GM19025 (cell line): Measurements from ENCODE around the gene PTPRN2.

Experiments
- ATAC-seq: cut with Tn5 transposase; IDR thresholded peaks from one replicate; pipeline ENCODE4 v1.9.1; 2021; ENCODE audit warnings: mild to moderate bottlenecking, low read depth, moderate library complexity; ENCODE audit not compliant: unreplicated experiment

The PTPRN2 gene

GRCh38 chr7:157969995-157970394 is 617.6 kb downstream of the PTPRN2 start:
- ATAC-seq = no peak

- no peak for ATAC-seq
Observed at GRCh38 chr7:157966490-157966889, 621.1 kb downstream of the PTPRN2 start.

GRCh38 chr7:157964521-157964920 is 623.1 kb downstream of the PTPRN2 start:
- no peak for ATAC-seq

DNA sequence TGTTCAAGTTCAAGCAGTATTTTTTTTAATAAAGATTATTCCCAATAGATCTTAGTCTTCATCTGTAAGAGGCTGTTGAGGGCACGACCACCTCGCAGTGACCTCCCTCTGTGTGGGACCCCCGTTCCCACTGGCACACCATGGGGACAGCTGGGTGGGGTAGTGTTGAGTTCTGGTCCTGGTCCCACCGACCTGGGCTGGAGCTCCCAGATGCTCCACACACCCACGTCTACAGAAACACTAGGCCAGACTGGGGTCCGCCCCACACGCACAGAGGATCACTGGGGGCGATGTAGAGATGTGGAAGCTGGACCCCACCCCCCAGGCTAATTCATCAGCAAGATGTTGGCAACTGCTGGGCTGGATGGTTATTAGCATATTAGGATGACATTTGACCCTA is 623.6 kb downstream of the PTPRN2 start:
- ATAC-seq = no peak

DNA sequence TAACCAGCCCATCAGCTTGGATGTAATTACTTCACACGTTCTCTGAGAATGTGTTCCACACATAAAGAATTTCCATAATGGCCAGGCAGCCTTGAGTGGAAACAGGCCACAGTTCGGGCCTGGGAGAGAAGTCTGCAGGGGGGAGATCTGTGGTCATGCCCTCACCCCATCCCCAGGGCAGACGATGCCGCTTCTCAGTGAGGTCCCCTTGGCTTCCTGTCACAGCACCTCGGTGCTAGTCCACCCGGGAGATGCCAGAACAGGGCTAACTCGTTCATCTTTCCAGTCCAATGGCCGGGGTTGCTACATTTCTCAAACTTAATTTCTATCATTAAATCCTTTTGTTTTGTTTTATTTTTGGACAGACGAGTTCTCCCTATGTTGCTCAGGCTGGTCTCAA is 624.1 kb downstream of the PTPRN2 start:
- ATAC-seq = no peak

- ATAC-seq = no peak
Observed at GRCh38 chr7:157962458-157963306, 624.9 kb downstream of the PTPRN2 start.

DNA sequence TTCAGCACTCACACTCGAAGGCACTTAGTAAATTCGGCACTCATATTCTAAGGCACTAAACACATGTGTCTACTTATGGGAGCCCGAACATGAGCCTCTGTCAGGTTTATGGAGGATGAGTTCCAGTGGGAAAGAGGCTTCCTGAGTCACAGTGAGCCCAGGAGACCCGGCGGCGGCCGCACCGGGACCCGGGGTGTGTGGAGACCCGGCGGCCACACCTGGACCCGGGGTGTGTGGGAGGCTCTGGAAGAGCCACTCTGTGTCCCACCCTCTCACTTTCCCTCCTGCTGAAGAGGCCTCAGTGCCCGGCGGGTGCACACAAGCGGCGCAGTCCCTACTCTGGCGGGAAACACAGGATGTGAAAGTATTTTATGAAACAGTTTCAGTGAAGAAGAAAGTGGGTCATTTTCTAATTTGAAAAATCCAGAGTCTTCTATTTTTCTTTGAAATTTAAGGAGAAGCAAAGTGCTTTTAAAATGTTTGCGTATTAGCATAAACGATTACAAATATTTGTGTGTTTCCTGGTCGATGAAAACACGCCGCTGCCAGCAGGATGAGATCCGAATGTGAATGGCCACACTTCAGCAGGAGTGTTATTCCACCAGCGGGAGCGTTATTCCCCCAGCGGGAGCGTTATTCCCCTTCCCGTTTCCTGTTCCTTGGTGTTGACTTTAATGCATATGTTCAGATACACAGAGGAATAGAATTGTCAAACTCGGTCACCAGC is 625.7 kb downstream of the PTPRN2 start:
- ATAC-seq = no peak

DNA sequence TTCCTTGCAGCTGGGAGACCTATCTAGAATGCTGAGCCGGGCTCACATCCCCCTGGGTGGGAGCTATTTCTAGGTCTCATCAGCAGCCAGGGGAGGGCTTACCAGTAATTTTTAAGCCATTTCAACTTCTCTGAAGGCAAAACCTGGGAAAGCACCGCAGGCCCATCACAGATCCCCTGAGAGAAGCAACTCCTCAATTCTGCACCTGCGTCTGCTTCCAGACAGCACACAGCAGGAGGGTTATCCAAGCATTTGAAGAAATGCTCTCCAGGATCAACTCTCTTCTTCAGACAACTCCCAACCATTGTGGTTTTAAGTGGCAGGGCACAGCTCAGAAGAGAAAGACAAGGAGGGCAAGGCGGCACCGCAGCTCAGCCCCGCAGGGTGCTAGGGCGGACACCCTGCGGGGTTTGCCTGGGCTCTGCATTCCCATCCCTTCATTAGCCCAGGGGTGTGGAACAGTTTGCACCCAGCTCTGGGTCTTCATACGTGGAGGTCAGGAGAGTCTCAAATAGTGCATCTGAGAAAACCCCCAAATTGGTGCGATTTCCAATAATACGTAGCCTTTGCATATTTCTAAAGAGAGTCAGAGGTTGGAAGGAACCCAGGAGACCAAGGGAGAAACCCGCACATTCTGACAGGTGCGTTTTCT is 632.1 kb downstream of the PTPRN2 start:
- ATAC-seq = no peak

GRCh38 chr7:157954901-157955300 is 632.7 kb downstream of the PTPRN2 start:
- no peak for ATAC-seq

- ATAC-seq = no peak
Observed at GRCh38 chr7:157952841-157953645, 634.6 kb downstream of the PTPRN2 start.

DNA sequence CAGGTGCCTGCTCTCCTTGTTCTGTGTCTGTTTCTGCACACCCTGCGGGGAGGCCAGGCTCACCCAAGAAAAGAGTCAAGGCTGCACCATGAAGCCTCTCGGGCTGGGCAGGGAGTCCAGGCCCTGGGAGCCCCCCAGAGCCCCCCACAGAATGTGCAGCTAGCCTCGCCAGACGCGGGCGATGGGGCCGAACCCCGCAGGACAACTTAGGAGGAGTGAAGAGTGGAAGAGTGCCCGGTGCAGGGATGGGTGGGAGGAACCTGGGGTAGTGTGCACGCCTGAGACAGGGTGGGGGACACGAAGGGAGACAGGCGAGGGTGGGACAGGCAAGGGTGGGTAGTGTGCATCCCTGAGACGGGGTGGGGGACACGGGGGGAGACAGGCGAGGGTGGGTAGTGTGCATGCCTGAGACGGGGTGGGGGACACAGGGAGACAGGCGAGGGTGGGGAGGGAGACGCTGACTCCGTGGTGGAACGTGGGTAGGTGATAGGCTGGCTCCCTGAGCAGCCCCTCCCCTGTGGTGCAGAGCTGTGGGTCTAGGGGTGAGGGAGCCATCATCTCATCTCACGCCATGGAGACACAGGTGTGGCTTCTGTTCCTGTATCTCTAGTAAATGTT is 635.5 kb downstream of the PTPRN2 start:
- no peak for ATAC-seq

GRCh38 chr7:157951300-157952049 is 636.1 kb downstream of the PTPRN2 start:
- ATAC-seq = no peak

GRCh38 chr7:157949711-157950110 is 637.9 kb downstream of the PTPRN2 start:
- ATAC-seq = no peak

GRCh38 chr7:157947504-157947903 is 640.1 kb downstream of the PTPRN2 start:
- no peak for ATAC-seq

DNA sequence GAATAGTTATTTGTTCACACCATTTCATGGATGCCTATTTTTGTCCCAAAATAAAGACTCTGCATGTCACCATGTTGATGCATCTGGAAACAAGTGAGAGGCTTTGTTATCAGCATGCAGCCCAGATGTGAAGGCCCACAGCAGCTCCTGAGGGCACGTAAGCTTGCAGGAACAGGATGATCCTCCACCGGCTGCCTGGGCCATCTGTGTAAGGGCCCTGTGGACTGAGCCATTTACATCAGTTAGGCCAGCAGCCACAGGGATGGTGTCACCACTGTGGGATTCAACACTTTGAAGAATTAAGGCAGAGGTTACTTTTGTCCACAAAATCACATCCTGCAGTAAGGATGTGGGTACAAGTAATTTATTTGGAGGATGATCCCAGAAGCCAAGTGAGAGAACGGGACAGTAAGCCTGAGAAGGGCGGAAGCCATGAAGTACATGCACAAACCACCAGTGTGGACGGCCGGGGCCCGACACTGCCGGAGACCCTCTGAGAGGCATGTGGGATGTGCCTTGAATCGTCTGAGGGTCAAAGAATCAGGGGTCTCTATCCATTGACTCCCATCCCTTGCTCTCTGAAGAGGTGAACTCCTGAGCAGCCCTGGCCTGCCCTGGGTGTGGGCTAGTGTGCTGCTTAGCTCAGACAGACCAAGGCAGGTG is 641.1 kb downstream of the PTPRN2 start:
- no peak for ATAC-seq

DNA sequence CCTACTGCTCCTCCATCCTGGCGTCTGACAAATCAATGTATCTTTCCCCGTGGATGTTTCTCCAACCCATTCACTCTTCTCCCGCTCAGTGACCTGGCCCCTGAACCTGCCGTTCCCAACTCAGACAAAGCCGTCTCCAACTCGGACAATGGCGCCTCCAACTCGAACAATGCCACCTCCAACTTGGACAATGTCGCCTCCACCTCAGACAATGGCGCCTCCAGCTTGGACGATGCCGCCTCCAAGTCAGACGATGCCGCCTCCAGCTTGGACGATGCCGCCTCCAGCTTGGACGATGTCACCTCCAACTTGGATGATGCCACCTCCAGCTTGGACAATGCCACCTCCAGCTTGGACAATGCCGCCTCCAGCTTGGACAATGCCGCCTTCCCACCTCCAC is 642.2 kb downstream of the PTPRN2 start:
- ATAC-seq = no peak

- no peak for ATAC-seq
Observed at GRCh38 chr7:157944734-157945291, 642.8 kb downstream of the PTPRN2 start.

DNA sequence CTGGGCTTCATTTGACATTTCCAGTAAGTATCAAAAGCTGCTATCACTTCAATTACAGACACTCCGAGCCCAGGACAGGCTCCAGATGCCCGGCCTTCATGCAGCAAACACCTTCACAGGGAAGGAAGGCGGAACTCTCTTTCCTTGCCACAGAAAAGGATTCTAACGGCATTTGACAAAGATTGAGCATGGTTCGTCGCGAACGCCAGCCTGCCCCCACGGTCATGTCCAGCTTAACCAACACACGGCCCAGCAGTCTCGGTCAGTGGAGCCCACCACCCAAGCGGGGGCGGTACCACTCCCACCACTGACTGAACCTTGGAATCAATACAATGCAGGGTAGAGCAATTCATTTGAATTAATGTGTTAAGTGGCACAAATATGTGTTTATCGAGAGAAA is 643.6 kb downstream of the PTPRN2 start:
- ATAC-seq = no peak

DNA sequence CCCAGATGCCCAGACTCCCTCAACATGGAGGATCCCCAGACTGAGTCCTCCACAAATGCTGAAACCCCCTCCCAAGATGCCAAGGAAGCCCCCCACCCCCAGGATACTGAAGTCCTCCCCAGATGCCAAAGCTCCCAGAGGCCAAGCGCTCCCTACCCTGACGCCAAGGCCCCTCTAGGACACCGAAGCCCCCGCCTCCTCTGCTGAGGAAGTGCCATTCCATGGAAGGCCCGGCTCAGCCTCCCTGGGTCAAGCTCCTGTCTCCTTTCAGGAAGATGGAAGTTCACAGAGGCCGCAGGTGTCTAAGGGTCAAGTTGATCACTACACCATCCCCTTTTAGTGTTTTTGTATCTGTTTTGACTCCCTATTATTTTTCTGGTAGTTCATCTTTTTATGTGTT is 644.1 kb downstream of the PTPRN2 start:
- ATAC-seq = no peak
